ENCODE results near the gene RNASET2. TPM values are rescaled to one million over a fixed set of nuclear protein-coding genes. Genes with fewer than 3 reads are reported as not detected.

The RNASET2 gene
- total and polyA plus RNA-seq, 2 of the 13 experiments (the other 11 are each of a cell fraction or from before 2014, with no cell fraction given): 44.6 to 597 TPM

GRCh38 chr6:166999145-166999883 lies 43.0 kb upstream of the RNASET2 start, which contains the start of gene CEP43 (continued):
- TF ChIP-seq ZNF646 (CRISPR knock-in tag; IDR thresholded peaks at IDR 0.05) (no peak), ZNF772 (CRISPR knock-in tag; IDR thresholded peaks at IDR 0.05) (peak; percentile 68; the same call in 1 of the 2 replicates), RORA (CRISPR knock-in tag; IDR thresholded peaks at IDR 0.05) (0 out of 2 replicates have a peak, but pooled peaks have one; percentile 82), PHF8 (CRISPR knock-in tag; IDR thresholded peaks at IDR 0.05) (peak; percentile 92), REL (CRISPR knock-in tag; conservative IDR thresholded peaks at IDR 0.05) (peak; percentile 65; the same call in 1 of the 2 replicates), HDAC1 (CRISPR knock-in tag; IDR thresholded peaks at IDR 0.05) (peak; percentile 63), ZNF501 (CRISPR knock-in tag; IDR thresholded peaks at IDR 0.05) (peak; percentile 94), ATF7-NPFF (CRISPR knock-in tag; IDR thresholded peaks at IDR 0.05; ENCODE audit: low read depth) (peak; percentile 97; the same call in 1 of the 2 replicates), PRDM10 (CRISPR knock-in tag; IDR thresholded peaks at IDR 0.05; ENCODE audit: low read depth) (no peak), TEAD3 (CRISPR knock-in tag; optimal IDR thresholded peaks at IDR 0.05; ENCODE audit: borderline replicate concordance) (peak; percentile 8), ZNF652 (CRISPR knock-in tag; IDR thresholded peaks at IDR 0.05; ENCODE audit: borderline replicate concordance, low read depth) (no peak), ZNF234 (CRISPR knock-in tag; conservative IDR thresholded peaks at IDR 0.05) (no peak), ZNF746 (CRISPR knock-in tag; IDR thresholded peaks at IDR 0.05) (0 out of 2 replicates have a peak, but pooled peaks have one; percentile 44), MAFF (IDR thresholded peaks at IDR 0.05; ENCODE audit: low read depth, low read length) (no peak), REXO4 (CRISPR knock-in tag; IDR thresholded peaks at IDR 0.05; ENCODE audit: borderline replicate concordance) (peak; percentile 34; the same call in 1 of the 2 replicates), ZIK1 (CRISPR knock-in tag; IDR thresholded peaks at IDR 0.05; ENCODE audit: borderline replicate concordance, low read depth) (no peak), ZNF672 (CRISPR knock-in tag; IDR thresholded peaks at IDR 0.05) (no peak), ZNF547 (CRISPR knock-in tag; IDR thresholded peaks at IDR 0.05) (peak; percentile 44; the same call in 1 of the 2 replicates), PREB (CRISPR knock-in tag; IDR thresholded peaks at IDR 0.05) (no peak)

Measured in HepG2 (cell line).